Prostate gland (tissue), 2 donors: Measurements from ENCODE around the gene ATAD1. TPM values are rescaled to one million over a fixed set of nuclear protein-coding genes. Genes with fewer than 3 reads are reported as not detected.
"Not testable (repeated sequence)": the region's sequence is repeated elsewhere in the genome, so short reads cannot be mapped to it uniquely, and the experiment has no call there.

Experiments
- DNase-seq: peaks from one replicate; pipeline ENCODE4 v3.0.0-alpha.2; 2019; ENCODE audit warnings: low spot score
- H3K27ac ChIP-seq, 2 donors: fragments of 200-600 bp; sonication (generic); 2 replicates each; pipeline ENCODE4 v1.5.1; 2017 to 2019
- H3K27me3 ChIP-seq: fragments of 200-600 bp; sonication (generic); replicated peaks from 2 replicates; pipeline ENCODE4 v1.5.1; 2019; ENCODE audit not compliant: insufficient read depth
- H3K36me3 ChIP-seq, 2 donors: fragments of 200-600 bp; sonication (generic); 1 replicate in 1 of 2; 2 replicates in 1 of 2; pipeline versions ENCODE4 v1.5.1 to v1.8.1; 2017 to 2019
- H3K4me1 ChIP-seq: fragments of 200-600 bp; sonication (generic); replicated peaks from 2 replicates; pipeline ENCODE4 v1.5.1; 2019
- H3K4me3 ChIP-seq, 2 donors: fragments of 200-600 bp; sonication (generic); 2 replicates each; pipeline ENCODE4 v1.5.1; 2017 to 2019
- H3K9me3 ChIP-seq: fragments of 200-600 bp; sonication (generic); 2 replicates; pipeline ENCODE4 v1.5.1; 2017
- POLR2A ChIP-seq: fragments of 450-650 bp; IDR thresholded peaks from one replicate; pipeline ENCODE4 v1.6.1; 2016; ENCODE audit warnings: antibody characterized with exemption, mild to moderate bottlenecking
- POLR2AphosphoS5 ChIP-seq: sonication (generic); formaldehyde crosslinking; IDR thresholded peaks from one replicate; pipeline ENCODE4 v1.6.1; 2017; ENCODE audit warnings: antibody characterized with exemption
- WGBS: methylation state at CpG from one replicate; pipeline ENCODE4 v1.1.5; 2018; 5-methylcytosine and 5-hydroxymethylcytosine counted together
- intact Hi-C: fragments of 100-400 bp; cut with DNase I; formaldehyde crosslinking; loops from one replicate; pipeline ENCODE4 v1.14.2; 2022
- total RNA-seq, 2 donors: library from RNA; depleted of rRNA; stranded (reverse); fragments of >200 nt; gene quantifications; one replicate each; pipeline ENCODE4 v1.1.0, GENCODE V29; 2016
- TF ChIP-seq, protein P1 (sequence below), 4 experiments: fragments of 200-600 bp in 2 of 4; fragments of 450-650 bp in 2 of 4; sonication (generic) in 2 of 4; IDR thresholded peaks; 1 replicate in 3 of 4; 2 replicates in 1 of 4; pipeline ENCODE4 v1.5.1; 2016 to 2019; ENCODE audit warnings: antibody characterized with exemption in 4 of 4, mild to moderate bottlenecking in 2 of 4, moderate library complexity in 2 of 4

ATAD1 gene
- total RNA-seq, 2 donors from 2014 or later: 50.2 to 59.6 TPM

DNA sequence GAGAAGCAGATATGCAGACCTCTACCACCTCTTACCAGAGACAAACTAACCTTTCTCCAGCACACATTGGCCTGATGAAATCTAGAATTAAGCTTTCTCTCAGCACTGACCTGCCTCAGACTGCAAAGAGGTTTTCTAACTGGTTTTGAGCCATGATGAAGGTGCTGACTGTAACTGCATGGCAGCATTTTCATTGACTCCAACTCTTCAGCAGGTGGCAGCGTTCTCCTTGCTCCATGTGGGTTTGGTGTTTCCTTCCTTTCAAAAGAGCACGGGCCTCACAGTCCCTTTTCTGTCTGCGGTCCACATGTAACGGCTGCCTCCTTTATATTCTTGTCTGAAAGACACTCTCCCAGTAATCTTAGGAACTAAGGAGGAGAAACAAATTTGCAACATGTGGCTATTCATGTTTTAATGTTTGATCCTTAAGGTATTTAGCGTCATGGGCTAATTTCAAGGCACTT is 32.7 kb upstream of the ATAD1 start:
- intact Hi-C loops: loop anchor here (5.0 to 10.0 kb wide), 2 partner anchors 264 to 702 kb away; no protein-coding TSS in a partner anchor
- no peaks in the 10 kb centered on the region for H3K9me3 ChIP-seq
- no peak overlapping the region for H3K4me3 ChIP-seq
- no peaks in the 10 kb centered on the region for H3K27me3 ChIP-seq
- H3K27ac ChIP-seq: no peak overlapping the region
- H3K4me1 ChIP-seq: no peaks in the 10 kb centered on the region
- peak; percentile 65 for DNase-seq
- 19% methylated on average over 5 of the region's 5 CpGs for WGBS
- TF ChIP-seq POLR2AphosphoS5 (peak; percentile 33), POLR2A (no peak)
- TF ChIP-seq, protein P1, sequence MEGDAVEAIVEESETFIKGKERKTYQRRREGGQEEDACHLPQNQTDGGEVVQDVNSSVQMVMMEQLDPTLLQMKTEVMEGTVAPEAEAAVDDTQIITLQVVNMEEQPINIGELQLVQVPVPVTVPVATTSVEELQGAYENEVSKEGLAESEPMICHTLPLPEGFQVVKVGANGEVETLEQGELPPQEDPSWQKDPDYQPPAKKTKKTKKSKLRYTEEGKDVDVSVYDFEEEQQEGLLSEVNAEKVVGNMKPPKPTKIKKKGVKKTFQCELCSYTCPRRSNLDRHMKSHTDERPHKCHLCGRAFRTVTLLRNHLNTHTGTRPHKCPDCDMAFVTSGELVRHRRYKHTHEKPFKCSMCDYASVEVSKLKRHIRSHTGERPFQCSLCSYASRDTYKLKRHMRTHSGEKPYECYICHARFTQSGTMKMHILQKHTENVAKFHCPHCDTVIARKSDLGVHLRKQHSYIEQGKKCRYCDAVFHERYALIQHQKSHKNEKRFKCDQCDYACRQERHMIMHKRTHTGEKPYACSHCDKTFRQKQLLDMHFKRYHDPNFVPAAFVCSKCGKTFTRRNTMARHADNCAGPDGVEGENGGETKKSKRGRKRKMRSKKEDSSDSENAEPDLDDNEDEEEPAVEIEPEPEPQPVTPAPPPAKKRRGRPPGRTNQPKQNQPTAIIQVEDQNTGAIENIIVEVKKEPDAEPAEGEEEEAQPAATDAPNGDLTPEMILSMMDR (IDR thresholded peaks at IDR 0.05): peak; percentile 13 to 75 (median 66)
- H3K36me3 ChIP-seq: no peaks in the 10 kb centered on the region

GRCh38 chr10:87849001-87849400 is 31.0 kb upstream of the ATAD1 start:
- no peaks in the 10 kb centered on the region for H3K4me1 ChIP-seq
- no peaks in the 10 kb centered on the region for H3K27me3 ChIP-seq
- TF ChIP-seq POLR2A (no peak), POLR2AphosphoS5 (no peak)
- TF ChIP-seq, protein P1 (IDR thresholded peaks at IDR 0.05): no peak
- H3K9me3 ChIP-seq: no peaks in the 10 kb centered on the region
- H3K27ac ChIP-seq: no peak overlapping the region
- no peaks in the 10 kb centered on the region for H3K36me3 ChIP-seq
- intact Hi-C loops: no loop called here
- H3K4me3 ChIP-seq: no peak overlapping the region
- DNase-seq: no peak

DNA sequence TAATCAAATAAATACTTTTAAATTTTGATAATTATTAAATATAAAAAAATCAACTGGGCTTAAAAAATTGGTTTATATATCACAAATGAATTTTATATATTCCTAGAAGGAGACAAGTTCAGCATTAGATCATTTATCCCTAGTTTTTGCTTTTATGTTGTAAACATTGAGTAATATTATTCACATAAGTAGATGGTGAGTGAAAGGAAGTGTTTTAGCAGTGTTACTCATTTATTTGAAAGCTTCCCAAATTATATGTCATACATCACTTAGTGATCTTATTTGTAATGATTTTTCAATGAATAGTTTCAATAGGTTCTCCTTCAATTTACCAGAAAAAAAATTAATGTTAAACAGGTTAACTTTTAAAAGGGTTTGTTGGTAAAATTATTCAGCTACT is 29.5 kb upstream of the ATAD1 start:
- no peaks in the 10 kb centered on the region for H3K4me1 ChIP-seq
- no peak overlapping the region for H3K4me3 ChIP-seq
- intact Hi-C loops: no loop called here
- H3K27me3 ChIP-seq: no peaks in the 10 kb centered on the region
- no peaks in the 10 kb centered on the region for H3K9me3 ChIP-seq
- H3K27ac ChIP-seq: no peak overlapping the region
- TF ChIP-seq POLR2A: no peak
- no peak for TF ChIP-seq POLR2AphosphoS5
- TF ChIP-seq, protein P1 (IDR thresholded peaks at IDR 0.05): no peak
- H3K36me3 ChIP-seq: no peaks in the 10 kb centered on the region
- no peak for DNase-seq

DNA sequence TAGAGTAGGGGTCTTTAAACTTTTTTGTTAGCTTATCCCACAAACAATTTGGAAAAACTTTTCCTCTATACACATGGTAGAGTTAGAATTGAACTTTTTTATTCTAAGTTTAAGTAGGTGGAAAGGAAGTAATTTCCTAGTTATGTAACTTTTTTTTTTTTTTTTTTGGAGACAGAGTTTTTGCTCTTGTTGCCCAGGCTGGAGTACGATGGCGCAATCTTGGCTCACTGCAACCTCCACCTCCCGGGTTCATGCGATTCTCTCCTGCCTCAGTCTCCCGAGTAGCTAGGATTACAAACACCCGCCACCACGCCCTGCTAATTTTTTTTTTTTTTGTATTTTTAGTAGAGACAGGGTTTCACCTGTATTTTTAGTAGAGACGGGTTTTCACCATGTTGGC is 28.7 kb upstream of the ATAD1 start:
- H3K27me3 ChIP-seq, H3K4me3 ChIP-seq, H3K36me3 ChIP-seq, H3K9me3 ChIP-seq, intact Hi-C loops, H3K27ac ChIP-seq, DNase-seq, H3K4me1 ChIP-seq: not testable (repeated sequence)
- whole genome bisulfite sequencing: 93% methylated on average over 8 of the region's 8 CpGs

GRCh38 chr10:87846023-87846422 is 28.0 kb upstream of the ATAD1 start:
- Histone ChIP-seq H3K27ac (no peak overlapping the region), H3K27me3 (no peaks in the 10 kb centered on the region), H3K36me3 (no peaks in the 10 kb centered on the region), H3K4me1 (no peaks in the 10 kb centered on the region), H3K9me3 (no peaks in the 10 kb centered on the region), H3K4me3 (no peak overlapping the region)
- DNase-seq: no peak
- no peak for TF ChIP-seq POLR2A
- TF ChIP-seq, protein P1 (IDR thresholded peaks at IDR 0.05): no peak
- no peak for TF ChIP-seq POLR2AphosphoS5
- intact Hi-C loops: no loop called here
- 60% methylated on average over 7 of the region's 7 CpGs for WGBS
